ENCODE results near the gene TRPM5.

The TRPM5 gene

DNA sequence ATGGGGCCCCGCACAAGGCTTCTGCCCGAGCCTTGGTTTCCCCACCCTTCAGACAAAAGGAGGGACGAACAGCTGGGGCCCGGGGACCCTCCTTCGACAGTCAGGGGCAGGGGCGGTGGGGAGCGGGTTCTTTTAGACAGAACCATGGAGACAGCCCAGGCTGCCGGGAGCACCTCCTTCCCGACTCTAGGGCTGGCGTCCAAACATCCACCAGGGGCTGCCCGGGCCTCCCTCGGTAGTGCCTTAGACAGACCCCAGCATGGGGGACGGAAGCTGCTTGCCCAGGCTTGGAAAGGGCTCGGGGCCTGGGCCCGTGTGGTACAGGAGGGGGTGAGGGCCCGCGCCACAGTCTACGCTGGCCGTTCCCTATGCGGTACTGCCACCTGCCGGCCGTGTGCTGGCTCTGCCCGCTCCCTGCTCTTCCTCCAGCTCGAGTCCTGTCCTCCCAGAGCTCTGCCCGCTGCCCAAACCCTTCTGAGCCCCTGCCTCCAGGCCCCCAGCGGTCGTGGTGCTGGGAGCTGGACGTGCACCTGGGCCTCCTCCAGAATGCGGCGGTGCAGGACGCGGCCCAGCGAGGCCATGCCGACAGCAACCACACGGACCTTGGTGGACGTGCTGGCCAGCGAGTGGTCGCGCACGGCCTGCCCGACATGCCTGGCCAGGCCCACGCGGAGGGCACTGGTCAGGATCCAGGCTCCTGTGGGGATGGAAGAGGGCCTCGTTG is 23.6 kb downstream of the TRPM5 start:
- peak; percentile 9 to 68 for DNase-seq

DNA sequence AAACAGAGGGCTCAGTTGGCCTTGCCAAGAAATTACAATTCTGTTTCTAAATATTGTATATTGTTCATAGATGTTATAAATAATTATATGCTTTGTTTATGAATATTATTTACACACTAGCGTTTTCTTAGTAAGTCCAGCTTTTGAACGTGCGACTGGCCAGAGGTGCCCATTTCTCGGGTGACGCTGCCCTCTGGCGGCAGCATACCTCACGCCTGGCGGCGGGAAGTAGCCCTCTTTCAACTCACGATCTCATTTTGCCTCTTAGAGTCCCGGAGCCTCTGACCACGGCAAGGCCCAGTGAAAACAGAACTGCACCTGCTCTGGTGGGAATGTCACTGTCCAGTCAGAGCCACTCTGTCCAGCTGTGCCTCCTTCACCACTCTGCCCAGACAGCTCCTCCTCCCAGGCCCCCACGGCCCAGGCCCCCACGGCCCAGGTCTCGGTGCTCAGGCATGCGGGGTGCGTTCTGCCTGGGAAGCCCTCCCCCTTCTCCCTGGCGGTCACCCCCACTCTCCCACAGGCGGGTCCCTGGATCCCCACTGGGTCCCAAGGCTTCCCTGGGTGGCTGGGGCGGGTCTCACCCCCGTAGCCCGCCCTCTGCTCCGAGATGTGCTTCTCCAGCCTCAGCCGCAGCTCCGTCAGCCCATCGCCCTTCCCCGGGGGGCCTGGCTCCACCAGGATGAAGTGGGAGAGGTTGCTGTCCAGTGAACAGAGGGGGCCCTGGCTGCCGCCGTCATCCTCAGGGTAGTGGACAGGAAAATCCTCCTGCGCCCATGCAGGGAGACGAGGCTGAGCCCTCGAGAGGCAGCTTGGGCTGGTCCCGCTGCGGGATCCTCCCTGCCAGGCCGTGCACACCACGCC is 24.4 kb downstream of the TRPM5 start:
- peak; percentile 19 to 56 for DNase-seq

DNA sequence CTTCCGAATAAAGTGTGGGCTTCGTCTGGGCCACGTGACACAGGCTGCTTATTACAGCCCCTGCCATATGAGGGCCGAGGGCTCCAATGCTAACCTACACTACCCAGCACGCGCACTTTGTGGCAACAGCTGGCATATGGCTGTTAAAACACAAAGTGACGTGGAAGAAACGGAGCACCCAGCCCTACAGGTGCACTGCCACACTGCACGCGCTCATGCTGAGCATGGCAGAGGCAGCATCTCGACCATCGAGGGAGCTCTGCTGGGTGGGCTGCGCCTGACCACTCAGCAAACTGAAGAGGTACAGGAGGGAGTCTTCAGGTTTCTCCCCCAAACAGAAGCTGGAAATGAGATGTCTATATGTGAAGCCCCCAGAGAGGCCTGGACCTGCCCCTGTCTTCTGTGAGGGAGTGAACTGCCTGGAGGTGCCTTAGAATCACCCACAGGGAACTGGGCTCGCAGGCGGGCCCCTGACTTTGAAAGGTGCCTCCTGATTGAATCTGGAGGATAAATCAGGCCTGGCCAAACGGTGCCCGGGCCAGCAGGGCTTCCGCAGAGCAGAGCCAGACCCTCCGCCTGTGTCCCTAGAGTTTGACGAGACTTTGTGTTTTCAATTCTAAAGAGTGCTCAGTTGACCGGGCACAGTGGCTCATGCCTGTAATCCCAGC is 25.5 kb downstream of the TRPM5 start:
- peak in 1 of 2 experiments; percentile 34 for DNase-seq

DNA sequence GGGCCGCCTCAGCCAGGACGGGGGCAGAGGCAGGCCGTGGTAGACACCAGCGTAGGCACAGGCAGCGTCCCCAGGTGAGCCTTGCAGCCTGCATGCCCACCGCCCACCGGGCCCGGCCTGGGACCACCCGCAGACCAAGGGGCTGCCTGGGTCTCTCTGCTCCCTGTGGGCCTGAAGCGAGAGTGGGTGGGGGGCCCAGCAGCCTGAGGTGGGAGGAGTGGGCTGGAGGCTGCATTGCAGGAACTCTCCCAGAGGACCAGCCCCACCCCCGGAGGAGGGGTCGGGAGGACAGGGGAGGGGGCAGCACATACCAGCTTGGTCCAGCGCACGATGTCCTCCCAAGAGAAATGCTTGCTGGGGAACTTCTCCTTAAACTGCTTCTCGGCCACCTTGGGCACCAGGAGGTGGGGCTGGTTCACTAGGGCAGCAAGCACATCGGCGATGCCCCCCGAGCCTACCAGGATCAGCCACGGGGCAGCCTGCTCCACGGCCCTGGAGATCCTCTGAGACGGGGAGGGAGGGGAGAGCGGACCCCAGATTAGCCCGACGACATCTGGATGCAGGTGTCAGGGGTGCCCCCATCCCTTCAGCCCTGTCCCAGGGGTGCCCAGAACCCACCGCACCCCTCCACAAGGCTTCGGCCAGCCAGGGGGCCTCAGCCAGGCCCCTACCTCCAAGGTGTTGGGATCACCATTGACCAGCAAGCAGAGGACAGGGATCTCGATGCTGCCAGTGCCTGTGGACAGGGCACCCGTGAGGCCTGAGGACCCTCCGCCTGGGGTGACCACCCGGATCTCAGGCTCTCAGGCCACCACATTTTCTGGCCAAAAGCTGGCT is 26.2 kb downstream of the TRPM5 start:
- no peak for DNase-seq

DNA sequence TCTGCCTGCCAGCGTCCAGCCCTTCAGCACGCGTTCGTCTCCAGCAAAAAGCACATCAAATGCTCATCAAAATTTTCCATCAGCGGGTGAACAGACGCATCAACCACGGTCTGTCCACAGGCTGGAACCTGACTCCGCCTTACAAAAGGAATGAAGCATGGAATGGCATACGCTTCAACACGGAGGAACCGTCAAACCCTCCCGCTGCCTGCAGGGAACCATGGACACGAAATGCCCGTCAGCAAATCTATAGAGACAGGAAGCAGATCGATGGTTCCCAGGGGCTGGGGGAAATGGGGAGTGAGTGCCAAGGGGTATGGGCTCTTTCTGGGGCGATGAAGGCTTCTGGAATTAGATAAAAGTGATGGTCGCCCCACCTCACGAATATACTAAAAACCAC is 27.5 kb downstream of the TRPM5 start:
- no peak for DNase-seq

DNA sequence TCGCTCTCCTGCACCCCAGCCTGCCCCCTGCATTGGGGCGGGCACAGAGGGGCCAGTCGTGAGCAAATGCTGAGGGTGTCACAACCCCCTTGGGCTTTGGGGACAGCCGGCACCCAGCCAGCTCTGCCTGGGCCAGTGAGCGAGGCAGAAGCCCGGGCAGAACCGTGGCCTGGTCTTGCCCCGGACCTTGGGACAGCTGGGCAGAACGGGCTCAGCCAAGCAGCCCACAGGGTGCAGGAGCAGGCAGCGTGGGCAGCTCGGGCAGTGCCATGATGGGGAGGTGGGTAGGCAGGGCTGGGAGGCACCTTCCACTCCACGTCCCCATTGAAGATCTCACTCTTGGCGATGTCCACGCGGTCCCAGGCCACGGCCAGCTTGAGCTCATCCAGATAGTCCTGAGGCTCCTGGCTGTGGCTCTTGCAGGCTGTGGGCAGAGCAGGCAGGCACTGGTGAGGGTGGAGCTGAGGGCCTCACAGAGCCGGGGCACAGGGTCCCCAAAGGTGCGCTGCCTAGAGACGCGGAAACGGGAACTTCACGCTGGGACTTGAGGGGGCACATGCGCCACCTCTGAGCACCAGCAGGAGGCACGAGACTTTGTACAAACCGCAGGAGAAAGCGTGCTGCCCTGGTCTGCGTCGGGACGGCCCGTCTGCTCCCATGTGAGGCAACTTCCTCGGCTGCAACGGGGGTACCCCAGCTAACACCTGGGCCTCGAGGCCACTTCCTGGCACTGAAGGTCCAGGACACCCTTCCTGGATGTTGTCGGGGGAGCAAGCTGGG is 28.5 kb downstream of the TRPM5 start:
- DNase-seq: no peak

DNA sequence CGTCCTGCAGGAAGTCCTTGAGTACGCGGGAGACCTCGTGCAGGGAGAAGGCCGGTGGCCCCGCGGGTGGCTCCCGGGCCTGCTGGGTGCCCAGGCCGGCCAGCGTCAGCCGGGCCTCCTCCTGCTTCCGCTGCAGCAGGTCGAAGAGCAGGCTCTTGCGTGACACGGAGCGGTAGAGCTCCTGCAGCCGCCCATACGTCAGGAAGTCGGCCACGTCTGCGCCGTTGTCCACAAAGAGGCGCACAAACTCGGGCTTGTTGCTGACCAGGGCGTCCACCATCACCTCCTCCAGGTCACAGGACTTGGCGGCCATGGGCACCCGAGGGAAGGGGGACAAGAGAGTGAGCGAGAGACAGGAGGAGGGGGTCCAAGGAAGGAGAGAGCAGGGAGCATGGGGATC is 29.1 kb downstream of the TRPM5 start:
- DNase-seq: no peak

DNA sequence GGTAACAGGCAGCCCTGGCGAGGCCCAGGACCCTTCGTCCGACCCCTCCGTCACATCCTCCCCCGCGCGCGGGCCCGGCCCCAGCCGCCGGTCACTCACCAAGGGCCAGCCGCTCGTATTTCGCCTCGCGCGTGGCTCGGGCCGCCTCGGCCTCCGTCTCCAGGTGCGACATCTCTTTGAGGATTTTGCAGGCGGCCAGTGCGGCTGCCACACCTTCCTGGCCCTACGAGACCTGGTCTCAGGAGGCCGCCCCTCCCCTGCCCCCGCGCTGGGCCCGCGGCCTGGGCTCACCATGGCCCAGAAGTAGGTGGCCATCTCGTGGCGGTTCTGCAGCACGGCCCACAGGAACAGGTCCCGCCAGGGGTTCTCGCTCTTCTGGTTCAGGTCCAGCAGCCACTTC is 29.7 kb downstream of the TRPM5 start:
- no peak for DNase-seq

DNA sequence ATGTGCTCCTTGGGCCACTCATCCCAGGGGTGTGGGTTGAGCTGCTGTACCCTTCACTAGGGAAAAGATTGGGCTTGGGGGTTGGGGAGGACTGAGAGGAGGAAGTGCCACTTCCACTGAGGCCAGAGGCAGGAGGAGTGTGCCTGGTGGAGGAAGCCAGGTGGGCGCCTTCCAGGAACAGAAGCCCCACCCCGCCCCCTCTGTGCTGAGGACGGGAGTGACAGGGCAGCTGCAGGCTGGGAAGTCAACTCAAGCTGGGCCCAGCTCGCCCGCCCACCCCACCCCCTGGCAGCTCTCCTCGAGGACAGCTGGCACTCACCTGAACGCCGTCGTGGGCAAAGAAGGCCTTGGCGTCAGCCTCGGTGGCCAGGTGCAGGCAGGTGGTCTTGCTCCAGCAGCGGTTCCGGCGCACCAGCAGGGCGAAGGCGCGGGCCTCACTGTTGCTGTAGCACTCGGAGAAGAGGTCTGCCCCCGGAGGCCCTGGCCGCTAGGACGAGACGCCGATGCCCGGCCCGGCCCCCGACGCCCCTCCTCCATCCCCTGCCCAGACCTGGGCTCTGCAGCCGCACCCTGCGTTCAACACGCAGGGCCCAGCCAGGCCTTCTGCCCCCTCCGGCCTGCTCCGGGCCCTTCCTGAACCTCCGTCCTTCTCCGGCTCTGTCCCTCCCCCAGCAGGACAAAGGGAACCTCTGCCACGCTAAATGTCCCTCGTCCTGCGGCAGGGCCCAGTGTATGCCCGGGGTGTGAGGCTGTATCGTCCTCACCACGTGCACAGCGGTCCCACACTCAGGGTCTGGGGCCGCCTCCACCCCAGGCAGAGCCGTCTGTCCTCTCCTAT is 30.4 kb downstream of the TRPM5 start:
- no peak for DNase-seq

DNA sequence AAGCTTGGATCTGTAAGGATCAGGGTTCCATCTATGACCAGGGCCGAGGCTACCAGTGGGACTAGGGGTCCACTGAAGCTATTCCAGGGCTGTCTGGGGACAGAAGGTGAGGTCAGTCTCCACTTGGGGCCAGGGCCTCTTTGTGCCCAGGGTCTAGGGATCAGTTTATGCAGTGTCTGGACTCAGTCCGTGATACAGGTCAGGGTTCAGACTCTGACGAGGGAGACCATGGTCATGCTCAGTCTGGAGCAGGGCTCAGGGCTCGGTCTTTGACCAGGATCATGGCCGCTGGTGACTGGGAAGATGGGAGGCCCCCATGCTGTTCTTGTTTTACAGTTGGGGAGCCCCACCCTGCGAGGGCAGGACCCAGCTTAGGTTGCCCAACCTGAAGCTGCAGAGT is 32.0 kb downstream of the TRPM5 start:
- DNase-seq: no peak

DNA sequence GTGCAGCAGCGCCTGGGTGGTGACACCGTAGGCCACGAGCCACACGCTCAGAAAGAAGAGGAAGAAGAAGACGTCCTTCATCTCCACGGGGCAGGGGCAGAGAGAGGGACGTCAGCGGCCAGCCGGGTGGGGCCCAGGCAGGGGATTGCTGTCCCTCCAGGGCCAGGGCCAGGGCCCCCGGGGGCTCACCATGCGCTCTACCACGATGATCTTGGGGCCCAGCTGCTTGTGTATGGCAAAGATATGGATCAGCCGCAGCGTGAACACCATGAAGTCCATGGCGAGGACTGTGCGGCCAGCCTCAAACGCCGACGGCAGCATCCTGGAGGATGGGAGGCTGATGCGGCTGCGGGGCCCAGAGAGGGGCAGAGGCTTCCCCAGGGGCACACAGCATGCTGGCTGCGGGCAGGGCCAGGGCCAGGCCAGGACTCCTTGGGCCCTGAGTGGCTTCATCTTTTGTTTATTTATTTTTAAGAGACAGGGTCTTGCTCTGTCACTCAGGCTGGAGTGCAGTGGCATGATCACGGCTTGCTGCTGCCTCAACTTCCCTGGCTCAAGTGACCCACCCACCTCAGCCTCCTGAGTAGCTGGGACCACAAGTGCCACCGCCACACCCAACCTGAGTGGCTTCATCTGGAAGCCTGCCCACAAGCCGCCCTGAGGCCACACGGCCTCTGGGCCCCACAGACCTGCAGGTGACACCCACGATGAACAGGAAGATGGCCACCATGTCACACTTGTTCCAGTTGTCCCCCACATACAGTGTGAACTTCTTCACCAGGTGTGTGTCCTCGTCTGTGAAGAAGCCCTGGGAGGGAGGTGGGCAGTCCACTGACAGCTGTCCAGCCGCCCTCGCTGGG is 32.6 kb downstream of the TRPM5 start:
- no peak for DNase-seq

DNA sequence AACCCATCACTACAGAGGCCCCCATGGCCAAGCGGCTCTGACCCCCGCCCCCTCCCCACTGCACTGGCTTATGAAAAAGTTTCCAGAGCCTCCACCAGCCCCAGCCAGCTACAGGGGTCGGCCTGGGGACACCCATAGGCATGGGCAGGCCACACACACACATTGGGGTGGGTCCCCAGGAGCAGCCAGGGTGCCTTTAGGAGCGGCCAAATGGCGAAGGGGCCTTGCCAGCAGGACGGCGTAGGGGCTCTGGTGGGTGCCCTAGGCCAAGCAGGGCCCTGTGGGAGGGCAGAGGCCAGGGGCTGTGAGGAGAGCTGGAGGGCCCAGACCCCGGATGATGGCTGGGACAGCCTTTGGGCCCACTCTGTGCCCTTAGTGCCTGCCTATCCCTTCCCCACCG is 33.7 kb downstream of the TRPM5 start:
- no peak for DNase-seq

DNA sequence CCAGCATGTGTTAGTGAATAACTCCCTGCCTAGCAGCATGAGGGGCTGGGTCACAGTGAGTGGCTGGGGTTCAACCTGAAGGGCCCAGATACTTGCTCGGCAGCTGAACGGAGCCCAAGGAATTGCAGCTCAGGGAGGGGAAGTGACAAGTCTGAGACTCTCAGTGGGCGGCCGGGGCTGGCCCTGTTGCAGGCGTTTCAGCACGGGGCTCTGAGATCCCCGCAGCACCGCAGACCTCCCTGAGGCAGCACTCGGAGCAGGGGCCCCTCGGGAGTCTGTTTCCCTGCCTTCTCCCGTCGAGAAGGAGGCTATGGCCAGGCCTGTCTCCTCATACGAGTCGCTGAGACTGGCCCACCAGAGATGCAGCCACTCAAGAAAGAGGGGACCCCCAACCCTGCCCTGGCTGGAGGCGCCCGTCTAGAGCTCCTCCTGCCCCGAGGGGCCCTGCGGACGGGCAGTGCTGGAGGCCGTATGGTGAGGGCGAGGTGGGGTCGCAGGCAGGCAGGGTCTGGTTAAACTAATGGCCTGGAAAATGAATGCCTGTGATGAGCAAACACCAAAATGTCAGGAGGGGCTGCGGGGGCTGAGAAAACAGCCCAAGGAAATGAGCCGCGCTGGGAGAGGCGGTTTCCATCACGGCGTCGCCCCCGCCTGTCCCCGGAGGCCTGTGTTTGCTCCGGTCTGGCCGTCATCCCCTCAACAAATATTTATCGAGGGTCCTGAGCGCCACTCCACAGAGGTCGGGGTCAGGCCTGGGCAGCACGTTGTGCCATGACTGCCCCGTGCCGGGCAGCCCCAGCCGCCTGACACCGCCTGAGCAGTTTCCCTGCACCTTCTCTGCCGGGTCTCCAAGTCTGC is 34.5 kb downstream of the TRPM5 start:
- no peak for DNase-seq

DNA sequence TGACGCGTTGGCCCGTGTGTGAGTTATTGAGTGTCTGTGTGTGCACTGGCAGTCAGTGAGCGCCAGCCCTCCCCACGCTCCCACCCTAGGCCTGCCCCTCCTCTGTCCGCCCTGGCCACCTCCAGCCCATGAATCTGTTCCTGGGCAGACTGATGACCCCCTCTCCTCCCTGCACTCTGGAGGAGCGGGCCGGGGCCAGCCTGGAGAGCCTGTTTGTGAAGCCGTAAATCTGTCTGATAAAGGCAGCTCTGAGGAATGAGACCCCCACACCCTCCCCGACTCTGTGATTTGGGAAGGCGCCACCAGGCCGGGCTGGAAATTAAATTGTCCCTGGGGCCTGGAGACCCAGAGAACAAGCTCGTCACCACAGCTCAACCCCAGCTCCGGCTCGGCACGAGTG is 35.2 kb downstream of the TRPM5 start:
- no peak for DNase-seq

DNA sequence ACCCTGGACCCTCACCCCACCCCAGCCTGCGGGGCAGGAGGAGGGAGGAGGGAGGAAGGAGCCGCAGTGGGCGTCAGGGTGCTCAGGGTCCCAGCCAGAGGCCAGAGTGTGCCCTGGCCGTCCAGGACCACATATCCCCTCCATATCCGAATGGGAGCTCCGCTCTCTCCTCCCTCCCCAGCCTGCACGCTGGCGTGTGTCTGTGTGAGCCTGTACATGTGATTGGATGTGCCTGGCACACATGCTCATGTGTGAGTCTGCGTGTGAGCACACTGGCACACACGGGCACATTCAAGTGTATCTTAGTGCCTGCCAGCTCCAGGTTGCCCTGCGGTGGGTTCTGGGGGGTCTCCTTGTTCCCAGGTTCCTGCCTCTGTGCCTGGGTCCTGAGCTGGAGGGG is 35.6 kb downstream of the TRPM5 start:
- no peak for DNase-seq

DNA sequence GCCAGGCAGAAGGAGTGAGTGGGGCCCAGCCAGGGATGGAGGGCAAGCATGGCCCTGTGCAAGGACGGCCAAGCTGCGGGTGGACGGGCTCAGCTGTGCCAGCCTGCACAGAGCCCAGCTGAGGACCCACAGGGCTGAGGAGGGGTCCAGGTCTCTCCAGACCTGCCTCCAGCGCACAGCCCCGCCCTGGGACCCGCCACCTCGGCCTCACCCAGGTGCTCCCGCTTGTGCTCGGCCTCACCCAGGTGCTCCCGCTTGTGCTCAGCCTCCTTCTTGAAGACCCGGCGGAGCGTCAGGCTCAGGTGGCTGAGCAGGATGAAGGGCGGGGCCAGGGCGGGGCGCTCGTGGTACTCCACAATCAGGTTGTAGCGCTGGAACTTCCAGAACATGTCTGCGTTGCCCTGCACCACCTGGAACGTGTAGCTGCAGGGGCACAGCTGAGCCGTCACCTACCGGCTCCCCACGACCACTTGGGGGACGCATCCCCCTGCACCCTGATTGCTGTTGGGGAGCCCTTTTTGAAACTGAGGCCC is 37.4 kb downstream of the TRPM5 start:
- no peak for DNase-seq

DNA sequence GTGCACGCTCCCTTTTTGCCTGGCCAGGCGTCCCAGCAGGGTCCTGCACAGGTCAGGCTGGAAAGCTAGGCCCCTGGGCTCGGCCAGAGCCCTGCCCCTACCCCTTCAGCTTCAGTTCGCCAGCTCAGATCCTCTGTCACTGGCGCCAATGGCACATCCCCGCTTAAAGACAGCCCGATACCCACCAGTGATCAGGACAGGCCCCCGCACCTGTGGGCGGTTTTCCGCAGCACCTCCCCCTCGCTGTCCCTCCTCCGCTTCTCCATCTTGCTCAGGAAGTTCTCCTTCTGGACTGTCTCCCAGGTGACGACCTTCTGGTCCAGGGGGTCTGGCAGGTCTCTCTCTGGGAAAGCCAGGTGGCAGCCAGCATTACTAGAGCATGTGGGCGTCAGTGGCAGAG is 37.9 kb downstream of the TRPM5 start:
- DNase-seq: no peak

DNA sequence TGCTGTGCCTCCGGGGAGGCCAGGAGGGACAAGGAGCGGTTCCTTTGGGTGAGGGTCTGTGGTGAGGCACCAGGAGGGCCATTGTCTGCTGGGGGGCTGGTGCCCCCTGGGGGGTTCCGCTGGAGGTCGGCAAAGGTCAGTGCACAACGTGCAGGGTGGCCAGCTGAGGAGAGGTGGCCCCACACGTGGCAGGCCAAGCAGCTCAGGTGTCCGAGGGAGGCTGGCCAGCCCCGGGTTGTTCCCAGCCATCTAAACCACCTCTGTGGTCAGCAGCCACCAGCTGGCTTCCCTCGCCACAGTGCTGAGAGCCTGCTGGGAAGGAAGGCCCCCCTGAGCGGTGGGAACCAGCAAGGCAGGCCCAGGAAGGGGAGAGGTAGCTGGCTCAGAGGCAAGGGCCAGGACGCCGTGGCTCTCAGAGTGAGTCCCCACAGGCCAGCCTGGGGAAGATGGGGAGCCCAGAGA is 39.5 kb downstream of the TRPM5 start:
- DNase-seq: no peak

Measured in NCI-H524 (cell line).